NCI-H146 (cell line): ENCODE measurements around the gene STX18.
"Not testable (repeated sequence)": the region's sequence is repeated elsewhere in the genome, so short reads cannot be mapped to it uniquely, and the experiment has no call there.

Source experiments
- DNase-seq: peaks from one replicate; lab custom pipeline; 2025; lab: John Stamatoyannopoulos, UW

The STX18 gene

GRCh38 chr4:4479366-4479765, 62.5 kb downstream of the STX18 start:
- no peak for DNase-seq

DNA sequence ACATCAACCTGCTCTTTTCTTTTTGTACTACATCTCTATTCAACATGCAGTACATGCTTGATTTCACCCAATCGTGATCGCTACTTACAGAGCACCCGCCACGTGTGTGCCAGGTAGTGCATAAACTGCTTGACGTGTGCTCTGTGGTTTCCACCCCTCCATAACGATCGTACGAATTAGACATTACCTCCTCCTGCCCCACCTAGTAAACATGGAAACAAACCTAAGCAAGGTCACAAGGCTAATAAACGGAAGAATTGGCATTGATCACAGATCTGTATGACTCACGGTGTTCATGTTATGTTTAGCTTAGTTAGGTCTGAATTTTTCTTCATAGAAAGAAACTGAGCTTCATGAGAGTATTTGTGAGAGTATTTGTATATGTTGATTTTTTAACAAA, 64.1 kb downstream of the STX18 start:
- DNase-seq, result no peak

DNA sequence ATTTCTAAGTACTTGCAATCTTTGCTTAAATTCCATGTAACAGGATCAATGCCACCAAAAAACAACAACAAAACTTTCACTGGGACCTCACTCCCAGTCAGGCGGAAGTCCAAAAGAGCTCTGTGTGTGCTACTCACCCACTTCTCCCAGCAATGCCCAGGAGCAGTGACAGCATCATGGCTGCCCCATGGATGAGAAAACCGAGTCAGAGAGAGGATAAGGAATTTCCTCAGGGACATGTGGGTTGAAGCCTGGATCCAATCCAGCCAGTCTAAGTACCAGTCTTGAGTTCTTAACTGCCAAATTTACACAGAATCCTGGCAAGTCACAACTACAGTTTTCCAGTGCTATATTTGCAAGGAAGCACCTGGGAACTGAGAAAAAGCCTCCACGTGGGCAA, 64.5 kb downstream of the STX18 start:
- DNase-seq, result no peak

DNA sequence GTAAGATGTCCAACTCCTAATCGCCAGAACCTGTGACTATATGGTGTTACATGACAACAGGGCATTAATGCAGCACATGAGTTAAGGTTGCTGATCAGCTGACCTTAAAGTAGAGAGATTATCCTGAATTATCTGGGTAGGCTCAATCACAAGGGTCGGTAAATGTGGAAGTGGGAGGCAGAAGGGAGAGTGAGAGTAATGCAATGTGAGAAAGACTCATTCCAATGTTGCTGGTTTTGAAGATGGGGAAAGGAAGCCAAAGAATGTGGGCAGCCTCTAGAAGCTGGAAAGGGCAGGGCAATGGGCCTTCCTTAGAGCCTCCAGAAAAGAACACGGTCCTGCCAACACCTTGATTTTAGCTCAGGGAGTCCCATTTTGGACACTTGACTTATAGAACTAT, 67.4 kb downstream of the STX18 start:
- DNase-seq, result no peak

GRCh38 chr4:4472344-4472958, 69.4 kb downstream of the STX18 start:
- DNase-seq, result no peak

DNA sequence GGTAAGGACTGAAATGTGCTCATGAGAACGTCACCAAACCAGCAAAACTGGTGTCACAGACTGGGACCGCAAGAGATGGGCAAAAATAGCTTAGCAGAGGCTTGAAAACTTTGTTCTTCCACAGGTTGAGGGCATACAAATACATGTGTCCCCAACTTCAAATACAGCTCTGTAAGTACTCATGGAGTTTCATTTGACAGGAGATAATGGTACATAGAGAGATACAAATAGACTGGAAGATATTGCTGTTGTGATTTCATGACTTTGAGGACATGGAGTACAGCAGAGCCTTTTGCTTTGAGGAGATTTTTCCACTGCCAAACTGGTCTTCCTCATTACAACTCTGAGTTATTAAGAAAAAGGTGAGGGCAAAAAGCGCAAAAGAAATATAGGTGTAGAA, 70.7 kb downstream of the STX18 start:
- DNase-seq, result no peak

GRCh38 chr4:4470208-4470607, 71.6 kb downstream of the STX18 start:
- no peak for DNase-seq

GRCh38 chr4:4465238-4465637, 76.6 kb downstream of the STX18 start:
- not testable (repeated sequence) for DNase-seq

DNA sequence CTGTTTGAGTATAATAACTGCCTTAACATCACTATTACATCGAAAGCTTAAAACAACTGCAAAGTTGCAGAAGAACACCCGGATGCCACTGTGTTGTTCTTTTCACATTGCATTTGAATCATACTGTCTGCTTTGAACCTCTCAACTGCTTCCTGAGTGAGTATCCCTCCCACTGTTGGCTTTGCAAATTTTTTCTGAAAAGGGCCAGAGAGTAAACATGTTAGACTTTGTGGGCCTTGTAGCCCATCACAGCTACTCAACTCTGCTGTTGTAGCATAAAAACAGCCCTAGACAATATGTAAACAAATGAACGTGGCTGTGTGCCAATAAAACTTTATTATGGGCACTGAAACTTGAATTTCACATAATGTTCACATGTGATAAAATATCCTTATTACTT, 78.9 kb downstream of the STX18 start:
- DNase-seq, result no peak

DNA sequence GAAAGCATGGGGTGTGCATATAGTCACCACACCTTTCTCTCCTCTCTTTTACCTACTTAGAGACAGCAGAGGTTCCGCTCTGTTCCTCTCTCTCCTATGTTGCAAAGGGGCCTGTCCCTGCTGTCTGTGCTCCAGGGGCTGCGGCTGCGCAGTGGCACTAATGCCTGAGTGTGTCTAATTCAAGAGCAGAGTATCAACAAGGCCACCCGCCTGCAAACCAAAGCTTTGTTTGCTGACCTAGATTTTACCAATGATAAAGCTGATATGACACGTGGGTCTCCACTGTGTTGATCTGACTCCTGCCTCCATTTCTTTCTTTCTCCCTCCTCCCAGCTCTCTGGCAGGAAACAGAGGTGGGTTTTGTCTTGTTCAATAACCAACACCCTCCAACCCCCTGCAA, 80.0 kb downstream of the STX18 start:
- DNase-seq, result peak; percentile 9

GRCh38 chr4:4461178-4461577, 80.7 kb downstream of the STX18 start:
- DNase-seq, result no peak

DNA sequence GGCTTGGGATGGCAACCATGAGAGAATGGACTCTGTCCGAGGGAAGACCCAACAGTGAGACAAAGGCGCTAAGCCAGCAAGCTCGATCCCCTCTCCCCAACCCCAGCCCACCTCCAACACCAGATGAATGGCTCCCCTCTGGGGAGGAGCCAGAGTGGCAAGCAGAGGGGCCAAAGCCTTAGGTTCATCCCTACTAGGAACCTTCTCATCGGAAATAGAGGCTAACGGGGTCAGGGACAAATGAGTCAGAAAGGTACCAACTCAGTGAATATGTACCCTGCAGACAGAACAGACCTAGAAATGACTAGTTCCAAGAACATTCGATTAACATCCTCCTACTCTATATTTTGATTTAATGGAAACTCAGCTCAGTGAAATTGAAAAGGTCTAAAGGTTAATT, 81.1 kb downstream of the STX18 start:
- no peak for DNase-seq

- no peak for DNase-seq
Measured at GRCh38 chr4:4459181-4459580, 82.7 kb downstream of the STX18 start.

GRCh38 chr4:4457803-4458553, 83.9 kb downstream of the STX18 start:
- no peak for DNase-seq

GRCh38 chr4:4456816-4457578, 84.9 kb downstream of the STX18 start:
- DNase-seq, result no peak

DNA sequence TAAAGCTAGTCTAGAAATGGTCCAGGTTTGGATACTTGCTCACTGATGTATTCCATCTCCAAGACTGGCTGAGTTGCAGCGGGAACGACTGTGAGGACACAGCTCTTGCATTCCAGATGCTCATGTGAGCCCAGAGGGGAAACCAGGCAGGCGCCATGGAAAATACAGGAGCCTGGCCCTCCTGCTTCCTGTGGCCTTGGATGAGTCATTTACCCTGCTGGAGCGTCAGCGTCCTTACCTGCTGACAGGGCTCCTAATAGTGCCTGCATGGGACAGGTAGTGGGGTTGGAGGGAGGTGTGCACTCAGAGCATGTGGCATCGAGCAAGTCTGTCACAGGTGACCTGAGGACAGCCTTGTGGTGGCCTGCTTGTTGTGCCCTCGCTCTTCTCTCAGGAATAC, 85.5 kb downstream of the STX18 start:
- no peak for DNase-seq

- DNase-seq, result no peak
Measured at GRCh38 chr4:4455210-4455865, 86.5 kb downstream of the STX18 start.

- no peak for DNase-seq
Measured at GRCh38 chr4:4446434-4446833, 95.4 kb downstream of the STX18 start.

DNA sequence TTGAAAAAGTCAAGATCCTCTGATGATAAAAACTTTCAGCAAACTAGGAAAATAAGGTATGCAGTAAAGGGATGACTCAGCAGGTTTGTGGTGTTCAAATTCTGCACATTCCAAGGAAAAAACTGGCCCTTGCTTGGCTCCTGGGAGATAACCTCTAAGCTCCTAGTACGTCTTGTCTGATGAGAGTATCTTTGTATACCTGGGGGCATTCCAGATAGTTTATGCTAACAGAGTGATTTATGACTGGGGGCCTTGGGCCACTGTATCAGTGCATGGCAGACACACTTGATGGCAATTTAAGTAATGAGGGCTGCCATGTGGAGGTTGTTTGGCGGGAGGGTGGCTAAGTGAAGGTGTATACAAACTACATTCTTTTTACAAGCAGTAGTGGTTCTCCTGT, 98.0 kb downstream of the STX18 start:
- no peak for DNase-seq

- no peak for DNase-seq
Measured at GRCh38 chr4:4440333-4441061, 101.4 kb downstream of the STX18 start.

- no peak for DNase-seq
Measured at GRCh38 chr4:4439782-4440181, 102.1 kb downstream of the STX18 start.

DNA sequence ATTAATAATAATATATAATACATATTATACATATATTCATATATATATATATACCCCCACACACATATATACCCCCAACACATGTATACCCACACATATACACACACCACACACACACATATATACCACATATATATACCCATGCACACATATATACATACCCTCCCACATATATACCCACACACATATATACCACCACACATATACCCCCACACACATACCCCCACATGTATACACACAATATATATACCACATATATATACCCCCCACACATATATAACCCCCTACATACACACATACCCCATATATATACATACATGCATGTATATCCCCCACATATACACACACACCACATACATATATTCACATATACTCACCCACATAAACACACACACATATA, 103.0 kb downstream of the STX18 start:
- DNase-seq, result no peak
